Neutrophil (primary cell): ENCODE measurements around the gene ABHD8.

ENCODE experiments used
- H3K27ac ChIP-seq: fragments of 200-600 bp; sonication (generic); 2 replicates; pipeline ENCODE4 v1.5.1; 2016; ENCODE audit warnings: mild to moderate bottlenecking, moderate library complexity
- H3K27me3 ChIP-seq: fragments of 200-600 bp; sonication (generic); 2 replicates; pipeline ENCODE4 v1.6.0; 2016; ENCODE audit warnings: mild to moderate bottlenecking
- H3K36me3 ChIP-seq: fragments of 200-600 bp; sonication (generic); 2 replicates; pipeline ENCODE4 v1.5.1; 2017
- H3K4me1 ChIP-seq, 2 experiments: fragments of 200-600 bp in 1 of 2; sonication (generic) in 1 of 2; 1 replicate in 1 of 2; 2 replicates in 1 of 2; pipeline versions ENCODE4 v1.5.1 to v1.6.1; 2013 to 2016; ENCODE audit warnings: low read depth in 1 of 2, low read length in 1 of 2, mild to moderate bottlenecking in 1 of 2, moderate library complexity in 1 of 2; ENCODE audit not compliant: control insufficient read depth in 1 of 2, insufficient read depth in 1 of 2
- H3K4me3 ChIP-seq, 2 experiments: fragments of 200-600 bp in 1 of 2; sonication (generic) in 1 of 2; 1 replicate in 1 of 2; 2 replicates in 1 of 2; pipeline ENCODE4 v1.5.1; 2013 to 2016; ENCODE audit warnings: low read depth in 1 of 2, low read length in 1 of 2, mild to moderate bottlenecking in 1 of 2, moderate library complexity in 1 of 2
- H3K9me3 ChIP-seq: fragments of 200-600 bp; sonication (generic); 2 replicates; pipeline ENCODE4 v1.5.1; 2016
- TF ChIP-seq, protein P1 (sequence below): fragments of 200-600 bp; sonication (generic); IDR thresholded peaks from 2 replicates; pipeline ENCODE4 v1.5.1; 2016; ENCODE audit warnings: antibody characterized with exemption

Gene ABHD8

DNA sequence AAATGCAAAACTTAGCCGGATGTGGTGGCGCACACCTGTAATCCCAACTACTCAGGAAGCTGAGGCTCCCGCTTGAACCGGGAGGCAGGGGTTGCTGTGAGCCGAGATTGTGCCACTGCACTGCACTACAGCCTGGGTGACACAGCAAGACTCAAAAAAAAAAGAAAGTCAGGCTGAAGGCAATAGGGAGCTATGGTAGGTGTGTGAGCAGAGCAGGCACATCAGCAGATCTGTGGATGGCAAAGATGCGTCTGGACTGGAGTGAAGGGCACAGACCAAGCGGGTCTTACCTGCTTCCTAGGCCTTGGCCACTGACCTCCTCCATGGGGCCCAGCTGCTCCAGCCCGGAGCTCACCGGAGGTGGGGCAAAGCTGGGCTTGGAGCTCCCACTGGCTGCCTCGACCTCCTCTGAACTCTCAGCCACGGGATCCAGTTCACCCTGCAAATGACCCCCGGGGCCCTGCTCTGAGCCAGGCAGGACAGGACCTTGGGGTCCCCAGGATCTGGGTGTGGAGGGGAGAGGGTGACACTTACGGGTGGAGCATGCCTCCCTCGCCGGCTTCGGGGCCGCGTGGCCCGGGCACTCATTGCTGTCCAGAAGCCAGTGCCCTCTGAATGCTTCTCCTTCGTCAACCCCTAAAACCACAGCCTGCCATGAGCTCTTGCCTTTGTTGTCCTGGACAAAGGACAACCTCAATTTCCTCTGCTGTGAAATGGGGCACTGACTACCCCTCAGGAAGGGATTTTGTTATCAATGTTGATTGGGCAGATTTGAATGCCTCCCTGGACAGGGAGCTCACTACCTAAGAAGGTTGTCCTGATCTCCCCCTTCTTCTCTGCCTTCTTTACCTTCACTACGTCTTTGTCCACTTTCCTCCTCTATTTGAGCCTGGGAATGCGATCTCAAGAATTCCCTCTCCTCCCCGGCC lies 39.2 kb downstream of the ABHD8 start:
- TF ChIP-seq, protein P1, sequence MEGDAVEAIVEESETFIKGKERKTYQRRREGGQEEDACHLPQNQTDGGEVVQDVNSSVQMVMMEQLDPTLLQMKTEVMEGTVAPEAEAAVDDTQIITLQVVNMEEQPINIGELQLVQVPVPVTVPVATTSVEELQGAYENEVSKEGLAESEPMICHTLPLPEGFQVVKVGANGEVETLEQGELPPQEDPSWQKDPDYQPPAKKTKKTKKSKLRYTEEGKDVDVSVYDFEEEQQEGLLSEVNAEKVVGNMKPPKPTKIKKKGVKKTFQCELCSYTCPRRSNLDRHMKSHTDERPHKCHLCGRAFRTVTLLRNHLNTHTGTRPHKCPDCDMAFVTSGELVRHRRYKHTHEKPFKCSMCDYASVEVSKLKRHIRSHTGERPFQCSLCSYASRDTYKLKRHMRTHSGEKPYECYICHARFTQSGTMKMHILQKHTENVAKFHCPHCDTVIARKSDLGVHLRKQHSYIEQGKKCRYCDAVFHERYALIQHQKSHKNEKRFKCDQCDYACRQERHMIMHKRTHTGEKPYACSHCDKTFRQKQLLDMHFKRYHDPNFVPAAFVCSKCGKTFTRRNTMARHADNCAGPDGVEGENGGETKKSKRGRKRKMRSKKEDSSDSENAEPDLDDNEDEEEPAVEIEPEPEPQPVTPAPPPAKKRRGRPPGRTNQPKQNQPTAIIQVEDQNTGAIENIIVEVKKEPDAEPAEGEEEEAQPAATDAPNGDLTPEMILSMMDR: no peak
- no peaks in the 10 kb centered on the region for H3K36me3 ChIP-seq
- H3K9me3 ChIP-seq: no peaks in the 10 kb centered on the region
- no peak overlapping the region for H3K27ac ChIP-seq
- no peak overlapping the region for H3K4me3 ChIP-seq
- H3K4me1 ChIP-seq: peaks cover 20 to 21% of the 10 kb centered on the region in 2 experiments
- H3K27me3 ChIP-seq: no peaks in the 10 kb centered on the region

DNA sequence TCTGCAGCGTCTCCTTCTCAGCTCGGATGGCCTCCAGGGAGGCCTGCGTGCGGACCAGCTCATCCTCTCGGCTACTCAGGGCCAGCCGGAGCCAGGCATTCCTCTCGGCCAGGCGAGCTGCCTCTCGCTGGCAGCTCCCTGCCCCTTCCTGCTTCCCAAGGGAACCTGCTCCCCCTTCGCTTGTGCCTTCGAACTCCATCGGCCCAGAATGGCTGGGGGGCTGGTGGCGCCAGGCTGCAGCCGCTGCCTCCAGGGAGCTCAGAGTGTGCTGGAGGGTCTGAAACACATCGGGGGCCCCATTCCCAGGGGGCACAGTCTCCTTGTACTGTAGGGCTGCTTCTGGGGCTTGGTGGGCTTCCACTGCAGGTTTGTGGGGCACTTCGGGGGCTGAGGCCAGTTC lies 40.7 kb downstream of the ABHD8 start:
- Histone ChIP-seq H3K36me3 (no peaks in the 10 kb centered on the region), H3K27ac (no peak overlapping the region), H3K4me3 (no peak overlapping the region), H3K9me3 (no peaks in the 10 kb centered on the region), H3K27me3 (no peaks in the 10 kb centered on the region), H3K4me1 (peaks cover 12 to 14% of the 10 kb centered on the region in 2 experiments)
- TF ChIP-seq, protein P1: no peak

DNA sequence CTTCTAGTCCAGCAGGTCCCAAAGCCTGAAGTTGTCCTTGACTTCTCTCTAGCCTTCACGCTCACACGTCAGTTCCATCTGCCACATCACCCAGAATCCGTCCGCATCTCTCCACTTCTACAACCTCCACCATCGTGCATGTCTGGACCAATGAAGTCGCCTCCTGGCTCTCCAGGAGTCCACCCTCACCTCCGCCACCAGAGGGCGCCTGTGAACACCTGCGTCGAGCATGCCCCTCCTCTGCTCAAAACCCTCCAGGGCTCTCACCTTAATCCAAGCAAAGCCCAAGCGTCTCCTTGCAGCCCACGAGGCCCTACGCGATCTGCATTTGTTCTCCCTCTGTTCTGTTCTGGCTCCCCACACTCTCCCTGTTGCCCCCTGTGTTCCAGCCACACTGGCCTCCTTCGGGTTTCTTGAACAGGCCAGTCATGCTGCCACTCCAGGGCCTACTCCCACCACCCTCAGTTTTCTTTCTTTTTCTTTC lies 42.3 kb downstream of the ABHD8 start:
- no peaks in the 10 kb centered on the region for H3K9me3 ChIP-seq
- H3K36me3 ChIP-seq: no peaks in the 10 kb centered on the region
- TF ChIP-seq, protein P1: peak; percentile 94
- peaks cover 3 to 4% of the 10 kb centered on the region in 2 experiments for H3K4me1 ChIP-seq
- no peak overlapping the region for H3K4me3 ChIP-seq
- no peak overlapping the region for H3K27ac ChIP-seq
- no peaks in the 10 kb centered on the region for H3K27me3 ChIP-seq

DNA sequence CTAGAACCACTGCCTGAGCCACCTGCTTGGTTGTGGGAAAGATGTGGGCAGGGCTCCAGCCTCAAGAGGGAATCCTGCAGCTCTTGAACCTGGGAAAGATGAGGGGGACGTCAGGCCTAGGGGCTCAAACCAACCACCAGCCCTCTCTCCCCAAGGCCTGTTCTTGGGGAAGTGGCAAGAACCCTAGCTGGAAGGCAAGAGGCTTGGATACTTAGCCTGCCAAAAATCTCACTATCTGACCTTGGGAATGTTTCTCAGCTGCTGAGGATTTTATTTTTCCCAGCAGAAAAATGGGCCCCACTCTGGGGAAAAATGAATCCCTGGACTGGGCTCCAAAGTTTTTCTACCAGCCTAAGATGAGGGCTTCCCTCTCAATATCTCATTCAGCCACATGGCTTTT lies 43.3 kb downstream of the ABHD8 start:
- Histone ChIP-seq H3K27me3 (no peaks in the 10 kb centered on the region), H3K4me3 (no peak overlapping the region), H3K9me3 (no peaks in the 10 kb centered on the region), H3K27ac (no peak overlapping the region), H3K4me1 (peaks cover 1 to 4% of the 10 kb centered on the region in 2 experiments), H3K36me3 (no peaks in the 10 kb centered on the region)
- TF ChIP-seq, protein P1: no peak

DNA sequence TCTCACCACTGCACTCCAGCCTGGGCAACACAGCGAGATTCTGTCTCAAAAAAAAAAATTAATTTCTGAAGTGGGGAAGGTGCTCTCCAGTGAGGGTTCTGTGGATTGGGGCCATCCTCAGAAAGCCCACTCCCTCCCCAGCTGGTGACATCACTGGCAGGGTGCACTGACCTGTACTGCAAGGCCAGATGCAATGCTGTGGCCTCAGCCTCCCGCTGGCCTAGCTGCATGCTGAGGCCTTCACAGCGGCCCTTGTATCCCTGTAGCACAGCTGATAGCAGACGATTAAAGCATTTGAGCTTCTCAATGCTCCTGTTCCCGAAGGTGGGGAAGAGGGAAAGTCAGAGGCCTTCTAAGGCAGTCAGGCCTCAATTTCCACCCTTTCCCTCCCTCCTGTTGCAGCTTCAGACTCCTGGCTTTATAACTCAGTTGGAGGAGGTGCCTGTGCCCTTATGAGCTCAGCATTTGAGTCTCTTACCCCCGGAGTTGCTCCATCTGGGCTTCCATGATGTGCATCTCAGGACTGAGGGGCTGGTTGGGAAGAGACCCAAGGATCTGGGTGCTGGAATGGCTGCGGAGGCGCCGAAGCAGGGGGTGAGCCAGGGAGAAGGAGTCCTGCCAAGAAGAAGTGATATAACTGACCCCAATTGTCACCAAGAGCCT lies 44.0 kb downstream of the ABHD8 start:
- H3K4me1 ChIP-seq: peaks cover 0 to 4% of the 10 kb centered on the region in 2 experiments
- no peak overlapping the region for H3K27ac ChIP-seq
- H3K9me3 ChIP-seq: no peaks in the 10 kb centered on the region
- H3K4me3 ChIP-seq: no peak overlapping the region
- TF ChIP-seq, protein P1: no peak
- no peaks in the 10 kb centered on the region for H3K27me3 ChIP-seq
- H3K36me3 ChIP-seq: no peaks in the 10 kb centered on the region
